ENCODE measurements around the gene SPRY4.
"Not testable (repeated sequence)": the region's sequence is repeated elsewhere in the genome, so short reads cannot be mapped to it uniquely, and the experiment has no call there.

SPRY4 gene

DNA sequence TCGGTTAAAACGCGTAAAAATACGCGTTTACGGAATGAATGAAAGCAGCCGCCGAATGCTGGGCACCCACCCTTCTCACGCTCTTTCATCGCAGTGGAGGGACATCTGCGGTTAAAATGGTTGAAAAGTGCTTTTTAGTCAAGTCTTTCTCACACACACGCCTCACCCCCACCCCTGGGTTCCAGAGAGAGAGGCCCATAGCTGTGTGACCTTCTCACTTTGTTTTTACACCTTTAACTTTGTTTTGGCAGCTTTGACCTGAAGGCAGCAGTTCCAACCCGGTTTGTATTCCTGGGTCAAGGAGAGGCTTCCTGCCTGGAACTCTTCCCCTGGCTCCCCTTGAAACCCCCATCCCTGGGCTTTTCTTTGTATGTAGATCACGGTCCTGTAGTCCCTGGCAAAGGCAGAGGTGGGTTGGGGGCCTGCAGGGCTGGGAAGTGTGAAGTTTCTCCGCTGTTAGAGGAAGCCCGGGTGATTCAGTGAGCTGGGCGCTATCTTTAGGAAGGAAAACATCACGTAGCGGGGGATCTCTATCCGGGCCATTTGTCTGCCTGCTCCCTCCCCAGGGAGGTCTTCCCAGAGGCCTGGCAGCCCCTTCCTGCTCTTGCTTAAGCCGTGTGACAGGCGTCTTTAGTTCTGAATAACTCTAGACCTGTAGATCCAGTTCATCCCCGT lies 29.6 kb downstream of the SPRY4 start:
- DNase-seq (ENCODE audit: low read depth in 2 of 2): no peak

DNA sequence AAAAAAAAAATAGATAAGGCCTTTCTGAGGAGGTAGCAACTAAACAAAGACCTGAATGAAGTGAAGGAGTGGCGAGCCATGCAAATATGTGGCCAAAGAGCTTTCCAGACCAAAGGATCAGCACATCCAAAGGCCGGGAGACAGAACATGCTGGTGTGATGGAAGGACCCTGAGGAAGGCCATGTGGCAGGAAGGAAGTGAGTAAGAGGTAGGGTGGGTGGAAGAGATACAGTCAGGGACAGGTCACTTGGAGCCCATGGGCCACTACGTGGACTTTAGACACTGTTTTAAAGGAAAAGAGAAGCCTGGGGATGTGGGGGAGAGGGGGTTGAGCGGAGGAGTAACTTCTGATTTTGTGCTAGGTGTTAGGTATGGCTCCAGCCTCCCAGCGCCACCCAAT lies 31.3 kb downstream of the SPRY4 start:
- DNase-seq (ENCODE audit: low read depth in 2 of 2): no peak

DNA sequence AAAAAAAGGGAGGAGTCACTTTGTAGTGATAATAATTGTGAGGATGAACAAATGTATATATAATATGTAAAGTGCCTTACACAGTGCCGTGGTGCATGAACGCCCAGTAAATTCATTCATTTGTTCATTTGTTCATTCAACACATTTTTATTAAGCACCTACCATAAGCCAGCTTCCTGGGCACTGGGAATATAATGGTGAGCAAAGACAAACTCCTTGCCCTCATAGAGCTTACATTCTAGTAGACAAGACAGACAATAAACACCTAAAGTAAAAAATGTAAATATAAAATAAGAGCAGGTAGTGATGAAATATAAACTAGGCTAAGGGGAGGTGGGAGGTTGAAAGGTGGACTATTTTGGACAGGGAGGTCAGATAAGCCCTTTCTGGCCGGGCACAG lies 32.0 kb downstream of the SPRY4 start:
- no peak for DNase-seq (ENCODE audit: low read depth in 2 of 2)

DNA sequence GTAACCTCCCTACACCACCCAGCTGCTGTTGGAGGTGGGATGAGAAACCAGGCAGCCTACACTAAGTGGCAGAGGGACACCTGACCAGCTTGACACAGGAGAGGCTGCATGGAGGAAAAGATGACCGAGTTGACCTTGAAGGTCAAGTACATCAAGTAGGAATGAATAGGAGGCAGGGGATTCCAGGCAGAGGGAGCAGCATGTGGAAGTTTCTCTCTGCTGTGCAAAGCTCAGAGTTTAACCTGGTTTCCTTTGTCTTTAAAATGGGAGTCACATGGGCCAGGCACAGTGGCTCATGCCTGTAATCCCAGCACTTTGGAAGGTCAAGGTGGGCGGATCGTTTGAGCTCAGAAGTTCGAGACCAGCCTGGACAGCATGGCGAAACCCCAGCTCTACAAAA lies 32.6 kb downstream of the SPRY4 start:
- DNase-seq (ENCODE audit: low read depth in 2 of 2): no peak

DNA sequence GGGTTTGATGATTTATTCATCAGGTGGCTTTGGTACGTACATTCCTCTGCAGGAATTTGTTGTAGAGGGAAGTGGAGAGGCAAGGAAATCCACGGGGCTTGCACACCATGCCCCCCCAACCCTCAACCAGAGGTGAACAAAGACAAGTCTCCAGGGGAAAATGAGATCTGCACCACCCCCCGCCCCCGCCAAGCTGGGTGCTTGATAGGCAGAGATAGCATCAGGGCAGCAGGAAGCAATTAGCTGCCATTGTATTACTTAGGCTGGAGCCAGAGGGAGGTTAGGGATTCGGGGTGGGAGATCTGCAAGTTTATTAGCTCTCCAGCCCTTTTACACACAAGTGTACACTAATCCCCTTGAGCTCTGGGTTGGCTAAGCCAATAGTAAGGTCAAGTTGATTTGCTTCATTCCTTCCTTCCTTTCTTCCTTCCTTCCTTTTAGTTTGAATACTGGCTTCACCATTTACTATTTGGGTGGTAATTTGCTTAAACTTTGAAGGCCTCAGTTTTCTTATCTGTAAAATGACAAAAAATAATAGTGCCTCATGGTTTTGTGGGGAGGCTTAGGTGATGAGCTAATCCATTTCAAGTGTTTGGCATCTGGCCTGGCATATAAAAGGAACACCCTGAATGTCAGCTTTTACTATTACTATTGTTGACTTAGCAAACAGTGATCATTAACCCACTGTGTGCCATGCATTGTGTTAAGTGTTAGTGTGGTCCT lies 34.1 kb downstream of the SPRY4 start:
- DNase-seq (ENCODE audit: low read depth in 2 of 2): no peak

DNA sequence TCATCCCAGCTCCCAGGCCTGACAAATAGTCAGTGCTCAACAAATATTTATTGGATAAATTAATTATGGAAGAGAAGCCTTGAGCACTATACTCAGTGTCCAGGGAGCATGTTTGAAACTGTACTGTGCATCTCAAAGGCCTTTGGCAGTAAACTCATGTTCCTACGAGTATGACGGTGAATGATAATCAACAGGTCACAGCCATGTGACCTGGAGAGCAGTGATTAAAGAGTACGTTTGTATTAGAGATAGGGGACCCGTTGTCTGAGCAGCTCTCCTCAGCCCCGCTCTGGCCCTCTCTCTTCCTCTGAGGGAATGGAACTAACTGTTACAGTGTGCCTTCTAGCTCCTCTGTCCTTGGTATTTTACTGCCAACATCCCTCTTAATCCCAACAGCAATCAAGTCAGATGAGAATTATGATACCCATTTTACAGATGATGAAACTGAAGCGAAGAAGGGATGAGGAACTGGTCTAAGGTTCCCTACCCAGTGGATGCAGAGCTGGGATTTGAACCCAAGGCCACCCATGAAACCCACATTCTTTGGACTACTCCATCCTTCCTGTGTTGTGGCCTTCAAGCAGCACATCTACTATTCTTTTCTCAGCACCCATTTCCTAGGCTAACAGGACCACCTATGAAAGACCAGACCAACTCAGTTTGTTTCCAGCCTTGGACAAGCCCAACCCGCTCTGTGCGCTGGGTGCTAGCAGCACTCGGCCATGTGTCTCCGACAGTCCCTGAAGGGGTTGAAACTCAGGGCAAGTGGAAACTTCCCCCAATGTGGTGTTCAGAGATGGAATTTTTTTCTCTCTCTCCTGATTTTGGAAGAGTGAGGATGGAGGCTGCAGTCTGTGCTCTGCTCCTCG lies 34.9 kb downstream of the SPRY4 start:
- DNase-seq (ENCODE audit: low read depth in 2 of 2): no peak

DNA sequence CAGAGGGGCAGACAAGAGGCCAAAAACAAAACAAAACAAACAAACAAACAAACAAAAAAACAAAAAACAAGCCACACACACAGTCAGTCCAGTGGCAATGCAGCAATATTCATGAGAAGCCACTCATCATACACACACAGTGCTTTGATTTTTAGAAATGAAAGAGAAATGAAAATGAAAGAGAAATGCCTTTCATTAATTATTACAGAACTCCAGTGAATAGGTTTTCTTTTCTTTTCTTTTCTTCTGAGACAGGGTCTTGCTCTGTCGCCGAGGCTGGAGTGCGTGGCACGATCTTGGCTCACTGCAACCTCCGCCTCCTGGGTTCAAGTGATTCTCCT lies 36.9 kb downstream of the SPRY4 start:
- no peak for DNase-seq (ENCODE audit: low read depth in 2 of 2)

DNA sequence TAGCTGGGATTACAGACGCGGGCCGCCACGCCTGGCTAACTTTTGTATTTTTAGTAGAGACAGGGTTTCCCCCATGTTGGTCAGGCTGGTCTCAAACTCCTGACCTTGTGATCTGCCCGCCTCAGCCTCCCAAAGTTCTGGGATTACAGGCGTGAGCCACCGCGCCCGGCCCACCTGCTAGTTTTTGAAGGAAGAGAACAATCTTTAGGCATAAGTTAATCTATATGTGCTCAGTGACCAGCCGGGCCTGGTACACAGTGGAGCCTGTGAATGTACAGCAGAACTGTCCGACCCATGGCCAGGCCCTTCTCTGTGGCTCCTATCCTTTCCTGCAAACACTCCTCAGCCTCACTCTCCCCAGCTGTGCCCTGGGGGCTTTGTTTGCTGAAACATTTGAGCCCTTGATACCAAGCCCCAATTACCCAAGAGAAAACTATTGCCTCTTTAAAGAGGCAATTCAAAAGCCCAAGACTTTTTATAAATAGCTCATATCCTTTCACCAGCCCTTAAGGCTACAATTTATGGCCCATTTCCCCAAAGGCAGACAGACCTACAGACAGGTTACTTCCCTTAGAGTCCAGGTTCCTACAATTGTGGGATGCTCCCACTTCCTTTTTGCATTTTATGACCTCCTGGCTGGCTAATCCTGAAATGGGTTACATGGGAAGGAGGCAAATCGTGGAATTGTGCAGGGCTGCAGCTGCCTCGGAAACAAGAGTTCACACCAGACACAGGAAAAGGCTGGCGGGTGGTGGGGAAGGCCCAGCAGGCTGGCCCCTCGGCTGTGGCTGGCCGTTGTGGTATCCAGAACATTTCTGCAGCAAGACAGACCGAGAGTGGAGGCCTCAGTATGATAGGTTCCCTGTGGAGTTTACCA lies 37.5 kb downstream of the SPRY4 start:
- DNase-seq (ENCODE audit: low read depth in 2 of 2): no peak

DNA sequence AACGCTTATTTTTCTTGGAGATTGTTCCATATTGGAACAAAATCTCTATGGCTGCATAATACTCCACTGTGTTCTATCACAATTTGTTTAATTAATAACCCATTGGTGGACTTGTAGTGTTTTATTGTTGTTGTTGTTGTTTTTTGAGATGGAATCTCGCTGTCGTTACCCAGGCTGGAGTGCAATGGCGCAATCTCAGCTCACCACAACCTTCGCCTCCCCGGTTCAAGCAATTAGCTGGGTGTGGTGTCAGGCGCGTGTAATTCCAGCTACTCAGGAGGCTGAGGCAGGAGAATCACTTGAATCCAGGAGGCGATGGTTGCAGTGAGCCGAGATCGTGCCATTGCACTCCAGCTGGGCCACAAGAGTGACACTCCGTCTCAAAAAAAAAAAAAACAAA lies 38.7 kb downstream of the SPRY4 start:
- DNase-seq (ENCODE audit: low read depth in 2 of 2): no peak

DNA sequence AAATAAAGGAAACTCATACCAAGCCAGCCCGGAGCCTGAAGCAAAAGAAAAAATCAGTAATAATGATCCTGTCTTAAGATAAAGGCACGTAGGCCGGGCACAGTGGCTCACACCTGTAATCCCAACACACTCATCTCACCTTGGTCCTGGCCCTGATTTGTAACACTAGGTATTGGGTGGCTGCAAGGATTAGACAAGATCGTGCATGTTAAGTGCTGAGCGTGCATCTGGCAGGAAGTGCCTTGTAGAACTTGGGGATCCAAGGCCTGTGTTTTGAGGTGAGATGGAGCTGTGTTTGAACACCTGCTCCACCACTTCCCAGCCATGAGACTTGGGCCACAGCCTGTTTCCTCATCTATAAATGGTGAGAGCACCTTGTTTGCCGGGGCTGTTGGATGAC lies 41.5 kb downstream of the SPRY4 start:
- no peak for DNase-seq (ENCODE audit: low read depth in 2 of 2)

DNA sequence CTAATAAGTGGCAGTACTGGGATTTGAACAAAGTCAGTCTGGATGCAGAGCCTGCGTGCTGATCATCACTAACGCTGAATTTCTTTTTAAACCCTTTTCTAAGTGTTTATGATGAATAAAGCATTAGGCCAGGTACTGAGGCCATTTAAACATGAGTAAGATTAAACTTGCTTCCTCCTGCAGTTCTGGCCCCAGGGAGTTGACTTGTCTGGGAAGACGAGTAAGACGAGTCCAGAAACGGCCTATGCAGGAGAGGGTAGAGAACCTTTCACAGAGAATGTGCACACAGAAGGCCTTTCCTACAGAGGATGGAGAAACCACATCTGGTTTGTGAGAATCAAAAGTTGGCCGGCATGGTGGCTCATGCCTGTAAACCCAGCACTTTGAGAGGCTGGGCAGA lies 42.9 kb downstream of the SPRY4 start:
- DNase-seq (ENCODE audit: low read depth in 2 of 2): no peak

DNA sequence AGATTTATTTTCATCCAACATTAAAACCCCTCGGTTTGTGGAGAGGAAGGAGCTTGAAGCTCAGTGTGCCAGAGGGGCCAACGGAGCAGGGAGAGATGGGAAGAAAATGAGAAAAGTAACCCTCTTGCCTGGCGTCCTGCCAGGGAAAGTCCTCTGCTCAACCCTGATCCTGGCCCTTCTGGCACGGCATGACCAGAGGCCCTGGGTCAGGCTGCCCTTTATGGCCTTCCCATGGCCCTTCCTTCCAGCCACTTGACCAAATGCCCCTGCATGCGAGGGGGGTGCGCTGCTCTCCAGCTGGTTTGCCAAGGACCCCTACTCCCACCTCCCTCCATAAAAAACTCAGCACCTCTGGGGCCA lies 43.8 kb downstream of the SPRY4 start:
- DNase-seq (ENCODE audit: low read depth in 2 of 2): no peak

DNA sequence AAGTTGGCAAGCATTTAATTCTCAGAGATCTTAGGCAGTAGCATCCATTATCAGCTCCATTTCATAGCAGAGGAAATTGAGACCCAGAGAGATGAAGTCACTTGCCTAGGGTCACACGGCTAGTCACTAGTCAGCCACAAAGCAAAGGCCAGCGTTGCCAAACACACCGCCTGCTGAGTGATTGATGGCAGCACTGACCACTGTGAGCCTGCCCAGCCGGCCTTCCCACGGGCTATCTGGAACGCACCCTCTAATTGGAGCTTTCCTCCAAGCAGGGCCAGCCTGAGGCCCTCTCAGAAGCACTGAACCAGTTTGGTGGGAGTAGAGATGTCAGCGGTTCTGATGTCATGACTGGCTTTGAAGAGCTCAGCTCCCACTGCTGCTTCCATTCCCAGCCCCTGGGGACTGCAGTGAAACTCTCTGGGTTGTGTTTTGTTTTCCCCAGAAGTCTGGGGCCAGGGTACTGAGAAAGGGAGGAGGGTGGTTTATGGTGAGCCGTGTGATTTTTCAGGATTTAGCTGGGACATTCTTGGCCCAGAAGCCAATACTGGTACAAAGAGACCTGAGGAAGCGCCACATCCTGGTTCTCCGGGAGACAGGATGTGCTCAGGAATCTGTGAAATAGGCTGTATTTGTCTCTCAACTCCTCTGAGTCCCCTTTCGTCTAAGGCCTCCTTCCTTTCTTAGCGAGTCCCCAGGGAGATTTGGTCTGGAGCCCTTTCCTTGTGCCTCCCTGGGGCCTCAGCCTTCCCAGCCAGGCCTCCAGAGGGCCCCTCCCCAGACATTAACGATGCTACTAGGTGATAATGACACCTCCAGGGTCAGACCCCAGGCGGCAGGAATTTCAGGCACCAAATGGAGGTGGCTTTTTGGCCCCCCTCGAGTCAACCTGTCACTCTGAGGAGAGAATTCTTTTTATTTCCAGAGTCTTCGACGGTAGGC lies 44.5 kb downstream of the SPRY4 start:
- DNase-seq (ENCODE audit: low read depth in 2 of 2): no peak

DNA sequence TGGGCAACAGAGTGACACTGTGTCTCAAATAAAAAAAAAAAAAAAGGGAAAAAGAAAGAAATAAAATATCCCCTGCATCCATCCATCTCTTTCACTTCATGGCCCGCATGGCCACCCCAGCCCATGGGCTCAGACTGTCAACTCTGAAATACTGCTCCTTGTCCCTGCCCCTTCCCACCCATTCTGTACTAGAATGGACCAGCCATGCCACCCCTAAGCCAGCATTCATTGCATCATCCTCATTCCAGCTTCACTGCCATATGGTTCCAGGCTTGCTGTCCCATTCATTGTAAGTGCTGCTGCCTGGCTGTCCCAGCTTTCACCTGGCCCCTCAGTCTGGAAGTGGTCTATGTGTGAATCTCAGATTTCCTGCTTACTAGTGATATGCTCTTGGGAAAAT lies 46.2 kb downstream of the SPRY4 start:
- DNase-seq (ENCODE audit: low read depth in 2 of 2): no peak

DNA sequence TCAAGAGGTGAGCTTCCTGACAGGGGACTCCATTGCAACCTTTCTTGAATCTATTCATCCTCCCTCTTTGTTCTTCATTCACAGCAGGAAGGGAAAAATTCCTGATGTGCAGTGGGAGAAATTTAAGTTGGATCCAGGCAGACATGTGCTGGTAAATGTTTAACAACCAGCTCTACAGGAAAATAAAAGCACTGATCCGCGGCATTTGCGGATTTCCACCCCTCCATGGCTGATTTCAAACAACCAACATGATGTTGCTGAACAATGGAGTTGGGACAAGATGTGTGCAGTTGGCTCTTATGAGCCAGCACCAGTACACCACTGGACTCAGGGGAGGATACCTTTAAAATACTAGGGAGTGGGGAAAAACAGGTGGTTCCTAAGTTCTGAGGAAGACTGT lies 47.0 kb downstream of the SPRY4 start:
- no peak for DNase-seq (ENCODE audit: low read depth in 2 of 2)

DNA sequence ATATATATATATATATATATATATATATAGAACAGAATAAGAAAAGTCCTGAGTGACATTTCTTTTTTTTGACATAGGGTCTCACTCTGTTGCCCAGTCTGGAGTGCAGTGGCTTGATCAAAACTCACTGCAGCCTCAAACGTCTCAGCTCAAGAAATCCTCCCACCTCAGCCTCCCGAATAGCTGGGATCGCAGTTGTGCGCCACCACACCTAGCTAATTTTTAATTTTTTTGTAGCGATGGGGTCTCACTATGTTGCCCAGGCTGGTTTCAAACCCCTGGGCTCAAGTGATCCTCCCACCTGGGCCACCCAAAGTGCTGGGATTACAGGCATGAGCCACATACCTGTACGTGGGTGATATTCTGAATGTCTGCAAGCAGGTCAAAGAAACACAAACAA lies 48.3 kb downstream of the SPRY4 start:
- no peak for DNase-seq (ENCODE audit: low read depth in 2 of 2)

DNA sequence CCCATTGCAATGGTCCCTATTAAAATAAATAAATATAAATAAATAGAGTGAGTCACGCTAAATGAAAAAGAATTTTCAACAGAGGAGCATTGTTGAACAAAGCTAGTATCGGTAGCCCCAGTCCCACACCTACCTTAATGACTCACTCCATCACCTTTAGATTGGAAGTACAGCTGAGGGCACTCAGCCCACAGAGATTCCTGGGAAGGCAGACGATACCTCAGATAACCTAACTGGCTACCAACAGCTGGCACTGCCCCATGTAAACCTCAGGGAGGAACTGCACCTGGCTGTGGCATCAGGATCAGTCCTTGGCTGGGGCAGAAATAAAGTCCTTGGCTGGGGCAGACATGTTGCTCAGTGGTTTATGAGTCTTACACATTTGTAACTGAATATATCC lies 49.3 kb downstream of the SPRY4 start:
- no peak for DNase-seq (ENCODE audit: low read depth in 2 of 2)

DNA sequence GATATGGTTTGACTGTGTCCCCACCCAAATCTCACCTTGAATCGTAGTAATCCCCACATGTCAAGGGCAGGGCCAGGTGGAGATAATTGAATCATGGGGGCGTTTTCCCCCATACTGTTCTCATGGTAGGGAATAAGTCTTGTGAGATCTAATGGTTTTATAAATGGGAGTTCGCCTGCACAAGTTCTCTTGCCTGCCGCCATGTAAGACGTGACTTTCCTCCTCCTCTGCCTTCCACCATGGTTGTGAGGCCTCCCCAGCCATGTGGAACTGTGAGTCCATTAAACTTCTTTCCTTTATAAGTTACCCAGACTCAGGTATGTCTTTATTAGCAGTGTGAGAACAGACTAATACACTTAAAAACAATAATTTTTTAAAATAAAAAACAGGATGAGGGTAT lies 52.2 kb downstream of the SPRY4 start:
- not testable (repeated sequence) for DNase-seq (ENCODE audit: low read depth in 2 of 2)

DNA sequence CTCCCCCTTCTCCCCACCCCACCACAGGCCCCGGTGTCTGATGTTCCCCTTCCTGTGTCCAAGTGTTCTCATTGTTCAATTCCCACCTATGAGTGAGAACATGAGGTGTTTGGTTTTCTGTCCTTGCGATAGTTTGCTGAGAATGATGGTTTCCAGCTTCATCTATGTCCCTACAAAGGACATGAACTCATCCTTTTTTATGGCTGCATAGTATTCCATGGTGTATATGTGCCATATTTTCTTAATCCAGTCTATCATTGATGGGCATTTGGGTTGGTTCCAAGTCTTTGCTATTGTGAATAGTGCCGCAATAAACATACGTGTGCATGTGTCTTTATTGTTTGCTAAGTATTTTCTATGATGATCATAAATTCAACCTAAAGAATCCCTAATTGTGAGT lies 60.7 kb downstream of the SPRY4 start:
- not testable (repeated sequence) for DNase-seq (ENCODE audit: low read depth in 2 of 2)

DNA sequence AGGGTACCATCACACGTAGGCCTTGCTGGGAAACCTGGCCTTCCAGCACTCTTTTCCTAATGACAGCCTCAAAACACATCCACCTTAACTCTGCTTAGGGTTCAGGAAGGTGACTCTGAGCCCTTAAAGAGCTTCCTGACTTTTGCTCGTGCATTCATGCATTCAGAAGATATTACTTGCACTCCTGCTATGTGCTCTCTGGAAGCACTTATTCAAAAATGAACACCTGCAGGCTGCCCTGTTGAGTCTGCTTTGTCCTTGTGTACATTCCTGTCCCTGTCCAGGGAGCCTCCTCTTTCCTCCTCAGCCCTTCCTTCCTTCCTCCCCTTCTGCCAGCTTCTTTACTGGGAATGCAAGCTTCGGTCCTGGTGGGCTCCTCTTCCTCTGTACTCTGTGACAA lies 61.5 kb downstream of the SPRY4 start:
- no peak for DNase-seq (ENCODE audit: low read depth in 2 of 2)

DNA sequence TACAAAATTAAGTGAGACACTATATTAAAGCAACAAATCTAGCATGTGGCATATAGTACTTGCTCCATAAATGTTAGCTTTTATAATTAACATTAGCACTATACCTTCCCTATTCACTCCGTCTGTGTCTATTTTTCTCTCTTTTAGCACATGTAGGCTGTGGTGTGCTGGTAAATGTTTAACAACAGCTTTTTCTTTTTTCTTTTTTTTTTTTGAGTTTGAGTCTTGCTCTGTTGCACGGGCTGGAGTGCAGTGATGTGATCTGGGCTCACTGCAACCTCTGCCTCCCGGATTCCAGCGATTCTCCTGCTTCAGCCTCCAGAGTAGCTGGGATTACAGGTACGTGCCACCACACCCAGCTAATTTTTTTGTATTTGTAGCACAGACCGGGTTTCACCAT lies 62.1 kb downstream of the SPRY4 start:
- no peak for DNase-seq (ENCODE audit: low read depth in 2 of 2)

Data from stimulated activated CD4-positive, alpha-beta T cell treated with anti-CD3 and anti-CD28 coated beads, Interleukin-1b, Interleukin-23, amount 100 ng/mL, for 4 hours (primary cell).